ENCODE measurements around the gene DCTN2. TPM values are rescaled to one million over a fixed set of nuclear protein-coding genes. Genes with fewer than 3 reads are reported as not detected.

Gene DCTN2
- total and polyA plus RNA-seq, 2 donors (not counting 1 experiment from before 2014, with no cell fraction given): 59.4 to 94.3 TPM

DNA sequence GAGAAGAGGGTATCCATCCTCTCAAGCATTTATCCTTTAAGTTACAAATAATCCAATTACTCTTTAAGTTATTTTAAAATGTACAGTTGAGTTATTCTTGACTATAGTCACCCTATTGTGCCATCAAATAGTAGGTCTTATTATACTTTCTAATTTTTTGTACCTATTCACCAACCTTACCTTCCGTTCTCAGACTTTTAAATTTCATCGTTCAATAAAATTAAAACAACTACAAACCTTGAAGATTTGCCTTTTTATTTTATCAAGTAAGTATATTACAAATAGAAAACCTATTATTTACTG, 972 bp upstream of the DCTN2 start:
- Mint-ChIP-seq H3K27me3 (peaks cover 18% of the 10 kb centered on the region), H3K9me3 (ENCODE audit: insufficient read depth) (no peaks in the 10 kb centered on the region), H3K4me3 (no peak overlapping the region), H3K27ac (no peak overlapping the region), H3K4me1 (peaks cover 51% of the 10 kb centered on the region)
- no peaks in the 10 kb centered on the region for H4K20me1 ChIP-seq (ENCODE audit: control insufficient read depth, insufficient read depth, low read length, poor library complexity, severe bottlenecking)
- no peak overlapping the region for H2AFZ ChIP-seq (ENCODE audit: insufficient read depth, low read depth, low read length, poor library complexity, severe bottlenecking)
- H3K79me2 ChIP-seq (ENCODE audit: control insufficient read depth, insufficient read depth, low read length): peaks cover 19% of the 10 kb centered on the region
- ChIA-PET CTCF (no interaction called here), POLR2A (no interaction called here)
- H3K4me2 ChIP-seq (replicated peaks; ENCODE audit: low read depth, low read length, poor library complexity, severe bottlenecking): no peak overlapping the region
- no peaks in the 10 kb centered on the region for H3K36me3 ChIP-seq (replicated peaks in 1 of 2; ENCODE audit: control extremely low read depth in 1 of 2, control insufficient read depth in 1 of 2, extremely low read depth in 1 of 2, insufficient read depth in 2 of 2, low read length in 1 of 2)
- H3K27me3 ChIP-seq (replicated peaks in 1 of 4; ENCODE audit: control extremely low read depth in 1 of 4, control insufficient read depth in 3 of 4, insufficient read depth in 4 of 4, low read length in 3 of 4): peaks cover 0 to 26% (median 10%) of the 10 kb centered on the region in 4 experiments
- no peak overlapping the region for H3K9ac ChIP-seq (ENCODE audit: low read length)
- intact Hi-C loops (cut with micrococcal nuclease): no loop called here
- ATAC-seq (ENCODE audit: low read depth): no peak
- H3K4me1 ChIP-seq (ENCODE audit: control insufficient read depth in 2 of 2, insufficient read depth in 2 of 2, low read length in 2 of 2): peaks cover 21 to 27% of the 10 kb centered on the region in 2 donors
- H3K4me3 ChIP-seq (ENCODE audit: control extremely low read depth in 1 of 5, extremely low read depth in 1 of 5, insufficient read depth in 1 of 5, low read depth in 2 of 5, low read length in 4 of 5): no peak overlapping the region
- no CpG with 5 or more reads among the region's 2 CpGs for WGBS (ENCODE audit: insufficient coverage)
- DNase-seq: no peak
- TF ChIP-seq, protein P1, sequence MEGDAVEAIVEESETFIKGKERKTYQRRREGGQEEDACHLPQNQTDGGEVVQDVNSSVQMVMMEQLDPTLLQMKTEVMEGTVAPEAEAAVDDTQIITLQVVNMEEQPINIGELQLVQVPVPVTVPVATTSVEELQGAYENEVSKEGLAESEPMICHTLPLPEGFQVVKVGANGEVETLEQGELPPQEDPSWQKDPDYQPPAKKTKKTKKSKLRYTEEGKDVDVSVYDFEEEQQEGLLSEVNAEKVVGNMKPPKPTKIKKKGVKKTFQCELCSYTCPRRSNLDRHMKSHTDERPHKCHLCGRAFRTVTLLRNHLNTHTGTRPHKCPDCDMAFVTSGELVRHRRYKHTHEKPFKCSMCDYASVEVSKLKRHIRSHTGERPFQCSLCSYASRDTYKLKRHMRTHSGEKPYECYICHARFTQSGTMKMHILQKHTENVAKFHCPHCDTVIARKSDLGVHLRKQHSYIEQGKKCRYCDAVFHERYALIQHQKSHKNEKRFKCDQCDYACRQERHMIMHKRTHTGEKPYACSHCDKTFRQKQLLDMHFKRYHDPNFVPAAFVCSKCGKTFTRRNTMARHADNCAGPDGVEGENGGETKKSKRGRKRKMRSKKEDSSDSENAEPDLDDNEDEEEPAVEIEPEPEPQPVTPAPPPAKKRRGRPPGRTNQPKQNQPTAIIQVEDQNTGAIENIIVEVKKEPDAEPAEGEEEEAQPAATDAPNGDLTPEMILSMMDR (IDR thresholded peaks at IDR 0.05): no peak
- TF ChIP-seq EZH2 (IDR thresholded peaks at IDR 0.05; ENCODE audit: borderline replicate concordance, insufficient read depth, low read depth, low read length, poor library complexity, severe bottlenecking): no peak
- H3K9me3 ChIP-seq (ENCODE audit: control extremely low read depth in 1 of 3, control insufficient read depth in 2 of 3, insufficient read depth in 1 of 3, low read length in 2 of 3): peaks cover 0 to 4% (median 0%) of the 10 kb centered on the region in 3 donors
- no peak overlapping the region for H3K27ac ChIP-seq (ENCODE audit: low read length in 2 of 2)

DNA sequence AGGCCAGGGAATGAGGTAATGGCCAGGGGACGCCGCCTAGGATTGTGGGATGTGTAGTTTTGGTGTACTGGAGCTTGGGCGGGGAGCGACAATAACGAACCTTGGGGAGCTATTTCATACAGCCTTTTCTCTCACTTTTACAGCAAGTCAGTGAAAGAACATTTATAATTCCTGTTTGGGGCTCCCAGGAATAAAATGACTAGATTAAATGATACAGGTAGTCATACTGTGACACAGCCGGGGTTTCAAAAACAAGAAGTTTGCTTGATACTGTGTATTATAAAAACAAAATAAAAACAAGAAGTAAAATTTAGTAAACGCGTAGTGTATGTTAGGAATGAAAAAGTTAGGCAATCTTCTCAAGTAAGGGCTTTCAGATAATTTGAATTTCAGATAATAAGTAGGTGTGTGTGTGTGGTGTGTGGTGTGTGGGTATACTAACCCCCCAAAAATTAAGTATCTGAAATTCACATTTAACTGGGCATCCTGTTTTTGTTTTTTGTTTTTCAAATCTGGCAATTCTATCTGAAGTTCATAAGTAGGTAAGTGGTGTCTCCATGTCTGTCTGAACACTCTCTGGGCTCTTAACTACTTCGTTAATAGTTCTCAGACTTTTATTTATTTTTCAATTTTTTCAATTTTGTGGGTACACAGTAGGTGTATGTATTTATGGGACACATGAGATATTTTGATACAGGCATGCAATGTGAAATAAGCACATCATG, 458 bp upstream of the DCTN2 start:
- intact Hi-C loops (cut with micrococcal nuclease): loop anchor here (1.0 kb wide), 6 partner anchors 25 to 205 kb away; partner anchors contain the start of genes CDK4, MBD6, OS9 and PIP4K2C
- Histone ChIP-seq H3K4me2 (replicated peaks; ENCODE audit: low read depth, low read length, poor library complexity, severe bottlenecking) (peak overlapping the region; percentile 88), H3K79me2 (ENCODE audit: control insufficient read depth, insufficient read depth, low read length) (peaks cover 19% of the 10 kb centered on the region), H3K4me1 (ENCODE audit: control insufficient read depth in 2 of 2, insufficient read depth in 2 of 2, low read length in 2 of 2) (peaks cover 21 to 27% of the 10 kb centered on the region in 2 donors), H4K20me1 (ENCODE audit: control insufficient read depth, insufficient read depth, low read length, poor library complexity, severe bottlenecking) (no peaks in the 10 kb centered on the region), H3K36me3 (replicated peaks in 1 of 2; ENCODE audit: control extremely low read depth in 1 of 2, control insufficient read depth in 1 of 2, extremely low read depth in 1 of 2, insufficient read depth in 2 of 2, low read length in 1 of 2) (no peaks in the 10 kb centered on the region), H3K9ac (ENCODE audit: low read length) (peak overlapping the region; percentile 98), H3K4me3 (ENCODE audit: control extremely low read depth in 1 of 5, extremely low read depth in 1 of 5, insufficient read depth in 1 of 5, low read depth in 2 of 5, low read length in 4 of 5) (peak overlapping the region; percentile 68 to 96 (median 85)), H3K27ac (ENCODE audit: low read length in 2 of 2) (peak overlapping the region in 1 of 2 donors; percentile 90), H3K27me3 (replicated peaks in 1 of 4; ENCODE audit: control extremely low read depth in 1 of 4, control insufficient read depth in 3 of 4, insufficient read depth in 4 of 4, low read length in 3 of 4) (peaks cover 0 to 26% (median 10%) of the 10 kb centered on the region in 4 experiments), H3K9me3 (ENCODE audit: control extremely low read depth in 1 of 3, control insufficient read depth in 2 of 3, insufficient read depth in 1 of 3, low read length in 2 of 3) (peaks cover 0 to 4% (median 0%) of the 10 kb centered on the region in 3 donors), H2AFZ (ENCODE audit: insufficient read depth, low read depth, low read length, poor library complexity, severe bottlenecking) (peak overlapping the region; percentile 96)
- no peak for TF ChIP-seq EZH2 (IDR thresholded peaks at IDR 0.05; ENCODE audit: borderline replicate concordance, insufficient read depth, low read depth, low read length, poor library complexity, severe bottlenecking)
- TF ChIP-seq, protein P1 (IDR thresholded peaks at IDR 0.05): no peak
- 0% methylated on average over 2 of the region's 9 CpGs for WGBS (ENCODE audit: insufficient coverage)
- CTCF ChIA-PET: interaction anchor here (0.6 to 0.9 kb wide), 3 partner anchors 16 to 37 kb away, joined by 3 read pairs; no protein-coding TSS in a partner anchor
- H3K27ac Mint-ChIP-seq: peak overlapping the region; percentile 87
- DNase-seq (no peak), ATAC-seq (ENCODE audit: low read depth) (no peak)
- POLR2A ChIA-PET: interaction anchor here (1.3 to 1.8 kb wide), 2 partner anchors 23 to 28 kb away, joined by 3 to 10 read pairs; partner anchors contain the start of gene DDIT3
- H3K4me1 Mint-ChIP-seq: peaks cover 51% of the 10 kb centered on the region
- peak overlapping the region; percentile 99 for H3K4me3 Mint-ChIP-seq
- no peaks in the 10 kb centered on the region for H3K9me3 Mint-ChIP-seq (ENCODE audit: insufficient read depth)
- H3K27me3 Mint-ChIP-seq: peaks cover 18% of the 10 kb centered on the region
